Lower leg skin (tissue), 3 donors: Measurements from ENCODE around the gene TUSC7.

Experiments
- POLR2A ChIP-seq, 2 donors: fragments of 450-650 bp; IDR thresholded peaks; one replicate each; pipeline ENCODE4 v1.6.1; 2016 to 2017; ENCODE audit warnings: antibody characterized with exemption in 2 of 2, mild to moderate bottlenecking in 1 of 2, moderate library complexity in 1 of 2
- TF ChIP-seq, protein P1 (sequence below), 3 donors: fragments of 450-650 bp; IDR thresholded peaks; one replicate each; pipeline ENCODE4 v1.5.1; 2016; ENCODE audit warnings: antibody characterized with exemption in 3 of 3, mild to moderate bottlenecking in 3 of 3, moderate library complexity in 2 of 3

DNA sequence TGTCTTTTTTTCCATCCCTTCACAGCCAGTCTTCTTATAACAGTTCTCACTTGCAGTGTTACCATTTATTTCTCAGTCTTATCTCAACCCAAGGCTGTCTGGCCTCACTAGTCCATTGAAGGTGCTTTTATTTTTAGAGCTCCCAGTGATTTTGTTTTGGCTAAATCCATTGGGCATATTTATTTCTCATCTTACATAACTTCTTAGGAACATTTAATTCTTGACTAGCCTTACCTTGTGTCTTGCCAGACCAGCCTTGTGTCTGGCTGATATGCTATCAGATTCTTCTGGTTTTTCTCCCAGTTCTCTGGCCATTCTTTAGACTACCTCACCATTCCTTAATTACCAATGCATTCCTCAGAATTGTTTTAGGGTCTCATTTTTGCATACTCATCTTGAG, 42.3 kb upstream of the TUSC7 start:
- no peak for TF ChIP-seq POLR2A (IDR thresholded peaks at IDR 0.05)
- TF ChIP-seq, protein P1, sequence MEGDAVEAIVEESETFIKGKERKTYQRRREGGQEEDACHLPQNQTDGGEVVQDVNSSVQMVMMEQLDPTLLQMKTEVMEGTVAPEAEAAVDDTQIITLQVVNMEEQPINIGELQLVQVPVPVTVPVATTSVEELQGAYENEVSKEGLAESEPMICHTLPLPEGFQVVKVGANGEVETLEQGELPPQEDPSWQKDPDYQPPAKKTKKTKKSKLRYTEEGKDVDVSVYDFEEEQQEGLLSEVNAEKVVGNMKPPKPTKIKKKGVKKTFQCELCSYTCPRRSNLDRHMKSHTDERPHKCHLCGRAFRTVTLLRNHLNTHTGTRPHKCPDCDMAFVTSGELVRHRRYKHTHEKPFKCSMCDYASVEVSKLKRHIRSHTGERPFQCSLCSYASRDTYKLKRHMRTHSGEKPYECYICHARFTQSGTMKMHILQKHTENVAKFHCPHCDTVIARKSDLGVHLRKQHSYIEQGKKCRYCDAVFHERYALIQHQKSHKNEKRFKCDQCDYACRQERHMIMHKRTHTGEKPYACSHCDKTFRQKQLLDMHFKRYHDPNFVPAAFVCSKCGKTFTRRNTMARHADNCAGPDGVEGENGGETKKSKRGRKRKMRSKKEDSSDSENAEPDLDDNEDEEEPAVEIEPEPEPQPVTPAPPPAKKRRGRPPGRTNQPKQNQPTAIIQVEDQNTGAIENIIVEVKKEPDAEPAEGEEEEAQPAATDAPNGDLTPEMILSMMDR (IDR thresholded peaks at IDR 0.05) = no peak
